Measurements from ENCODE around the gene CEP55.
"Not testable (repeated sequence)": the region's sequence is repeated elsewhere in the genome, so short reads cannot be mapped to it uniquely, and the experiment has no call there.

The CEP55 gene
- long read RNA-seq, donor 1, partial matches to known transcripts = 10 of 14 reads
- long read RNA-seq, donor 1, other reads (novel, unspliced or antisense) = 0 of 14 reads
- long read RNA-seq, donor 2 = 0 reads
- long read RNA-seq, donor 3, partial matches to known transcripts = 0 of 3 reads
- long read RNA-seq, donor 3, other reads (novel, unspliced or antisense) = 0 of 3 reads
- long read RNA-seq, donor 4, partial matches to known transcripts = 11 of 12 reads
- long read RNA-seq, donor 4, other reads (novel, unspliced or antisense) = 0 of 12 reads
- long read RNA-seq, donor 5, partial matches to known transcripts = 0 of 4 reads
- long read RNA-seq, donor 5, other reads (novel, unspliced or antisense) = 0 of 4 reads
- long read RNA-seq, donor 6, partial matches to known transcripts = 0 of 1 reads
- long read RNA-seq, donor 6, other reads (novel, unspliced or antisense) = 0 of 1 reads
- long read RNA-seq, donor 7, partial matches to known transcripts = 10 of 13 reads
- long read RNA-seq, donor 7, other reads (novel, unspliced or antisense) = 0 of 13 reads
- long read RNA-seq, donor 8, partial matches to known transcripts = 0 of 4 reads
- long read RNA-seq, donor 8, other reads (novel, unspliced or antisense) = 0 of 4 reads

- peak; percentile 87 for DNase-seq
Observed at GRCh38 chr10:93496322-93497041, at the start of gene CEP55. Gene CEP55, plus strand, starts transcription at chr10:93496612. Its CDS starts 3,440 bp downstream, at chr10:93500052.

- no peak for DNase-seq
Observed at GRCh38 chr10:93447019-93447418, 49.4 kb upstream of the CEP55 start.

GRCh38 chr10:93447970-93448369 lies 48.4 kb upstream of the CEP55 start:
- DNase-seq = no peak

GRCh38 chr10:93451244-93451947 lies 45.0 kb upstream of the CEP55 start:
- DNase-seq = no peak

GRCh38 chr10:93452143-93452542 lies 44.3 kb upstream of the CEP55 start:
- DNase-seq = no peak

- no peak for DNase-seq
Observed at GRCh38 chr10:93454146-93454545, 42.3 kb upstream of the CEP55 start.

GRCh38 chr10:93454736-93455135 lies 41.7 kb upstream of the CEP55 start:
- no peak for DNase-seq

GRCh38 chr10:93456480-93456879 lies 39.9 kb upstream of the CEP55 start:
- no peak for DNase-seq

- DNase-seq = no peak
Observed at GRCh38 chr10:93457511-93457910, 38.9 kb upstream of the CEP55 start.

- peak; percentile 74 for DNase-seq
Observed at GRCh38 chr10:93458821-93459257, 37.6 kb upstream of the CEP55 start.

- DNase-seq = no peak
Observed at GRCh38 chr10:93459466-93459865, 36.9 kb upstream of the CEP55 start.

GRCh38 chr10:93461109-93461806 lies 35.2 kb upstream of the CEP55 start:
- DNase-seq = no peak

- no peak for DNase-seq
Observed at GRCh38 chr10:93461807-93462178, 34.6 kb upstream of the CEP55 start.

GRCh38 chr10:93462371-93462770 lies 34.0 kb upstream of the CEP55 start:
- no peak for DNase-seq

- DNase-seq = no peak
Observed at GRCh38 chr10:93462881-93463280, 33.5 kb upstream of the CEP55 start.

- DNase-seq = no peak
Observed at GRCh38 chr10:93463723-93464476, 32.5 kb upstream of the CEP55 start.

- no peak for DNase-seq
Observed at GRCh38 chr10:93464776-93465388, 31.5 kb upstream of the CEP55 start.

- no peak for DNase-seq
Observed at GRCh38 chr10:93465806-93466675, 30.4 kb upstream of the CEP55 start.

GRCh38 chr10:93467635-93468034 lies 28.8 kb upstream of the CEP55 start:
- not testable (repeated sequence) for DNase-seq
